Panc1 (cell line): ENCODE results near the gene HES1.

ENCODE experiments used
- CTCF ChIP-seq: fragments of 450-650 bp; IDR thresholded peaks from 2 replicates; pipeline ENCODE4 v1.5.1; 2017; ENCODE audit warnings: mild to moderate bottlenecking
- POLR2AphosphoS5 ChIP-seq: IDR thresholded peaks from 2 replicates; pipeline ENCODE4 v1.6.1; 2012; ENCODE audit warnings: mild to moderate bottlenecking, low read depth, low read length, moderate library complexity
- REST ChIP-seq, 2 experiments: IDR thresholded peaks; 2 replicates each; pipeline ENCODE4 v1.6.1; 2011 to 2012; ENCODE audit warnings: low read depth in 2 of 2, control low read depth in 1 of 2, low read length in 1 of 2, mild to moderate bottlenecking in 1 of 2, moderate library complexity in 1 of 2; ENCODE audit not compliant: insufficient read depth in 1 of 2
- SIN3A ChIP-seq: IDR thresholded peaks from 2 replicates; pipeline ENCODE4 v1.6.1; 2012; ENCODE audit warnings: low read depth, mild to moderate bottlenecking, low read length, moderate library complexity, borderline replicate concordance; ENCODE audit not compliant: insufficient read depth

- TF ChIP-seq CTCF (no peak), SIN3A (no peak), POLR2AphosphoS5 (no peak), REST (IDR thresholded peaks at IDR 0.05; ENCODE audit: insufficient read depth in 1 of 2, low read depth in 2 of 2, low read length in 1 of 2) (no peak)
These were observed 24.2 kb downstream of the HES1 start for GRCh38 chr3:194160158-194160557.
